K562 (cell line): ENCODE results near the gene SCUBE2. TPM values are rescaled to one million over a fixed set of nuclear protein-coding genes. Genes with fewer than 3 reads are reported as not detected.
"Not testable (repeated sequence)": the region's sequence is repeated elsewhere in the genome, so short reads cannot be mapped to it uniquely, and the experiment has no call there.

Experiments
- ATAC-seq: fragments of 200-7000 bp; cut with Tn5 transposase; 3 replicates; pipeline ENCODE4 v1.9.1; 2020; ENCODE audit warnings: moderate library complexity
- BruUV-seq: library from RNA; stranded (reverse); fragments of 400-500 nt; replicated peaks from 2 replicates; lab custom pipeline; 2021; lab: Mats Ljungman, UMichigan
- CTCF ChIA-PET: fragments of 300-600 bp; formaldehyde crosslinking; extraction: SDS; loops from one replicate; lab custom pipeline; 2021; ENCODE audit warnings: low intra/inter-chr PET ratio; lab: Yijun Ruan, JAX
- POLR2A ChIA-PET: fragments of 300-600, 350-650 bp; sonication (Branson Sonifier 250); formaldehyde crosslinking; extraction: SDS; loops from one replicate; lab custom pipeline; 2021; ENCODE audit warnings: antibody characterized with exemption, inconsistent platforms; lab: Yijun Ruan, JAX
- DNase-seq, 4 experiments: peaks; one replicate each; pipeline versions ENCODE4 v3.0.0 to v3.0.0-alpha.2; 2011 to 2018; ENCODE audit warnings: low spot score in 3 of 4, mixed read lengths in 3 of 4; ENCODE audit errors: extremely low read depth in 1 of 4
- FAIRE-seq: peaks from 2 replicates; lab custom pipeline; 2011; peaks lifted over from hg19 to GRCh38; lab: Jason Lieb, UNC
- H2AFZ ChIP-seq: 2 replicates; pipeline ENCODE4 v1.6.0; 2011; ENCODE audit warnings: low read depth, low read length, control low read depth, inconsistent platforms
- H3K27ac ChIP-seq: fragments of 200-600 bp; 3 replicates; pipeline ENCODE4 v1.8.0; 2011; ENCODE audit warnings: low read depth, mild to moderate bottlenecking, control low read depth, inconsistent platforms, low read length, moderate library complexity, mixed read lengths; ENCODE audit errors: extremely low read depth
- H3K27me3 ChIP-seq, 2 experiments: fragments of 300-600 bp in 1 of 2; 2 replicates in 1 of 2; 3 replicates in 1 of 2; pipeline versions ENCODE4 v1.6.0 to v1.8.0; 2011; ENCODE audit warnings: inconsistent platforms in 2 of 2, low read length in 2 of 2, mild to moderate bottlenecking in 1 of 2, mixed read lengths in 1 of 2, moderate library complexity in 1 of 2; ENCODE audit not compliant: control insufficient read depth in 2 of 2, insufficient read depth in 2 of 2
- H3K36me3 ChIP-seq: fragments of 300-600 bp; 3 replicates; pipeline ENCODE4 v1.8.0; 2011; ENCODE audit warnings: mild to moderate bottlenecking, low read length, inconsistent platforms; ENCODE audit not compliant: control insufficient read depth, insufficient read depth
- H3K4me1 ChIP-seq, 2 experiments: fragments of 200-600 bp in 1 of 2; replicated peaks in 1 of 2; 2 replicates in 1 of 2; 3 replicates in 1 of 2; pipeline versions ENCODE4 v1.5.1 to v1.8.0; 2011; ENCODE audit warnings: inconsistent platforms in 2 of 2, low read length in 2 of 2, mild to moderate bottlenecking in 1 of 2, mixed read lengths in 1 of 2, moderate library complexity in 1 of 2; ENCODE audit not compliant: control insufficient read depth in 2 of 2, insufficient read depth in 2 of 2
- H3K4me2 ChIP-seq: 2 replicates; pipeline ENCODE4 v1.6.1; 2011; ENCODE audit warnings: low read length, control low read depth, inconsistent platforms, mixed read lengths; ENCODE audit not compliant: insufficient read depth
- H3K4me3 ChIP-seq: fragments of 200-600 bp; sonication (generic), shearing (Covaris generic); 2 replicates; pipeline ENCODE4 v1.5.1; 2016; ENCODE audit warnings: control low read depth, inconsistent platforms
- H3K79me2 ChIP-seq: fragments of 200-600 bp; 3 replicates; pipeline ENCODE4 v1.8.0; 2011; ENCODE audit warnings: low read length, inconsistent platforms; ENCODE audit not compliant: control insufficient read depth, insufficient read depth
- H3K9ac ChIP-seq, 2 experiments: 2 replicates each; pipeline versions ENCODE4 v1.6.0 to v1.6.1; 2011; ENCODE audit warnings: low read depth in 2 of 2, low read length in 2 of 2, control low read depth in 1 of 2, inconsistent platforms in 1 of 2, mild to moderate bottlenecking in 1 of 2, mixed read lengths in 1 of 2; ENCODE audit not compliant: insufficient read depth in 1 of 2
- H3K9me1 ChIP-seq: one replicate; pipeline ENCODE4 v1.6.0; 2011; ENCODE audit warnings: inconsistent platforms, mild to moderate bottlenecking, low read length, moderate library complexity; ENCODE audit not compliant: control insufficient read depth, insufficient read depth
- H3K9me3 ChIP-seq: replicated peaks from 2 replicates; pipeline ENCODE4 v1.5.1; 2011; ENCODE audit warnings: low read depth, low read length, inconsistent platforms; ENCODE audit not compliant: control insufficient read depth, insufficient read depth
- H4K20me1 ChIP-seq: replicated peaks from 2 replicates; pipeline ENCODE4 v1.6.1; 2011; ENCODE audit warnings: low read length, inconsistent platforms, mixed read lengths; ENCODE audit not compliant: control insufficient read depth, insufficient read depth
- BCOR ChIP-seq: fragments of 450-650 bp; IDR thresholded peaks from 2 replicates; pipeline ENCODE4 v1.6.1; 2016
- CBFA2T2 ChIP-seq: fragments of 450-650 bp; conservative IDR thresholded peaks from 2 replicates; pipeline ENCODE4 v1.6.1; 2017; ENCODE audit warnings: mild to moderate bottlenecking
- CBFA2T3 ChIP-seq: fragments of 450-650 bp; IDR thresholded peaks from 2 replicates; pipeline ENCODE4 v1.6.1; 2017
- CBX1 ChIP-seq: sonication (generic); IDR thresholded peaks from 2 replicates; pipeline ENCODE4 v1.6.1; 2016; ENCODE audit warnings: antibody characterized with exemption, low read depth, mild to moderate bottlenecking
- FIP1L1 ChIP-seq: fragments of 200-400 bp; formaldehyde crosslinking; IDR thresholded peaks from 2 replicates; pipeline ENCODE4 v1.6.1; 2018; ENCODE audit warnings: mild to moderate bottlenecking, low read depth, low read length; ENCODE audit not compliant: poor library complexity, severe bottlenecking
- KDM1A ChIP-seq, 2 experiments: fragments of 450-650 bp; IDR thresholded peaks; 2 replicates each; pipeline ENCODE4 v1.6.1; 2016; ENCODE audit warnings: mild to moderate bottlenecking in 2 of 2
- RBM25 ChIP-seq: fragments of 200-400 bp; formaldehyde crosslinking; IDR thresholded peaks from 2 replicates; pipeline ENCODE4 v1.6.1; 2018; ENCODE audit warnings: low read length, low read depth, moderate library complexity; ENCODE audit not compliant: severe bottlenecking
- SMARCC2 ChIP-seq: fragments of 450-650 bp; IDR thresholded peaks from 2 replicates; pipeline ENCODE4 v1.6.1; 2017; ENCODE audit warnings: antibody characterized with exemption, moderate library complexity, mild to moderate bottlenecking, low read depth
- TRIM28 ChIP-seq: fragments of 450-650 bp; IDR thresholded peaks from 2 replicates; pipeline ENCODE4 v1.6.1; 2017
- ZNF146 ChIP-seq: IDR thresholded peaks from one replicate; pipeline ENCODE4 v1.6.1; 2018; ENCODE audit warnings: missing compliant biosample characterization; ENCODE audit not compliant: unreplicated experiment
- ZNF436 ChIP-seq: fragments of 250-450, 450-650 bp; sonication (Bioruptor Pico); formaldehyde crosslinking; IDR thresholded peaks from 2 replicates; pipeline ENCODE4 v1.7.0; 2020; ENCODE audit warnings: mild to moderate bottlenecking
- ZNF584 ChIP-seq: fragments of 200-800 bp; sonication (Bioruptor generic); IDR thresholded peaks from 2 replicates; pipeline ENCODE4 v1.6.1; 2016; ENCODE audit warnings: low read depth, mild to moderate bottlenecking, missing genetic modification characterization, missing compliant biosample characterization
- WGBS: fragments of 100-300 bp; shearing (Covaris generic); methylation state at CpG from one replicate; pipeline ENCODE4 v1.1.6; 2016; ENCODE audit warnings: low coverage, mixed read lengths; ENCODE audit not compliant: insufficient coverage; ENCODE audit errors: missing lambda C conversion rate; 5-methylcytosine and 5-hydroxymethylcytosine counted together
- in situ Hi-C: fragments of 300-500 bp; cut with MboI; formaldehyde crosslinking; loops from 4 replicates; pipeline ENCODE4 v1.15.0; 2018; ENCODE audit warnings: inconsistent platforms, mixed read lengths
- intact Hi-C: fragments of 100-400 bp; cut with micrococcal nuclease; formaldehyde crosslinking; loops from 2 replicates; pipeline ENCODE4 v1.14.2; 2022
- polyA plus RNA-seq, 8 experiments: library from polyadenylated mRNA; depleted of rRNA in 4 of 8; stranded (reverse) in 5 of 8; unstranded in 3 of 8; fragments of >200 nt; fragmentation: Nextera tagmentation in 2 of 8; fragmentation: Illumina TruSeq in 1 of 8; extraction: Ambion mirVana in 2 of 8; extraction: Trizol in 1 of 8; gene quantifications; 2 replicates each; pipeline versions ENCODE4 v1.2.1 to v1.2.3, GENCODE V29; 2011 to 2014; ENCODE audit warnings: inconsistent platforms in 1 of 8, missing spikeins in 1 of 8
- total RNA-seq, 7 experiments: library from RNA; depleted of rRNA in 6 of 7; stranded (reverse); fragments of >200 nt in 6 of 7; fragmentation: Illumina TruSeq in 2 of 7; extraction: Trizol in 2 of 7; gene quantifications; 2 replicates each; pipeline versions ENCODE4 v1.2.1 to v1.2.3, GENCODE V29; 2011 to 2021; ENCODE audit warnings: low replicate concordance in 1 of 7

Gene SCUBE2
- total and polyA plus RNA-seq, 9 of the 15 experiments (the other 6 are each of a cell fraction or from before 2014, with no cell fraction given), result 0.06 to 0.40 (median 0.07) TPM; not detected in 6

- ATAC-seq, H3K4me1 ChIP-seq, DNase-seq, FAIRE-seq, H3K9ac ChIP-seq, POLR2A ChIA-PET, H3K4me3 ChIP-seq, H4K20me1 ChIP-seq, intact Hi-C loops, CTCF ChIA-PET, H3K36me3 ChIP-seq, H3K27me3 ChIP-seq, H3K9me3 ChIP-seq, H2AFZ ChIP-seq, BruUV-seq, H3K27ac ChIP-seq, in situ Hi-C loops, H3K4me2 ChIP-seq, H3K9me1 ChIP-seq, H3K79me2 ChIP-seq: not testable (repeated sequence)
- TF ChIP-seq BCOR (peak; percentile 24; the same call in 1 of the 2 replicates), ZNF146 (CRISPR knock-in tag) (peak; percentile 73), KDM1A (IDR thresholded peaks at IDR 0.05) (0 out of 4 replicates have a peak, but pooled peaks of 1 of the 2 experiments have one; percentile 14)
- WGBS, result 0% methylated on average over 1 of the region's 1 CpG
Observed at GRCh38 chr11:9009538-9009937, 81.9 kb downstream of the SCUBE2 start.

GRCh38 chr11:9008661-9009060 lies 82.7 kb downstream of the SCUBE2 start:
- H3K4me3 ChIP-seq, result no peak overlapping the region
- H4K20me1 ChIP-seq, result no peaks in the 10 kb centered on the region; the same call in 1 of the 2 replicates
- no peak overlapping the region for H3K9ac ChIP-seq
- TF ChIP-seq FIP1L1 (no peak), CBFA2T2 (0 out of 2 replicates have a peak, but pooled peaks have one; percentile 16), RBM25 (no peak), SMARCC2 (no peak), CBFA2T3 (peak; percentile 38; the same call in 1 of the 2 replicates), CBX1 (no peak), ZNF584 (CRISPR knock-in tag) (no peak), TRIM28 (no peak), ZNF436 (CRISPR knock-in tag) (no peak)
- FAIRE-seq (no peak), DNase-seq (peak in 1 of 4 experiments; percentile 42), ATAC-seq (no peak)
- no peaks in the 10 kb centered on the region; a peak in 2 of 5 replicates for H3K27me3 ChIP-seq
- H3K79me2 ChIP-seq, result no peaks in the 10 kb centered on the region
- H3K4me2 ChIP-seq, result no peak overlapping the region
- intact Hi-C loops (no loop called here), in situ Hi-C loops (no loop called here)
- no peak overlapping the region for H3K27ac ChIP-seq
- POLR2A ChIA-PET, result interaction anchor here (0.9 kb wide), 1 partner anchor 11 kb away, joined by 3 read pairs; no protein-coding TSS in a partner anchor
- BruUV-seq, result no TSS peak
- no peaks in the 10 kb centered on the region for H3K9me3 ChIP-seq
- H3K4me1 ChIP-seq, result peaks cover 0 to 10% of the 10 kb centered on the region in 2 experiments; a peak in 2 of 5 replicates
- H3K9me1 ChIP-seq, result no peaks in the 10 kb centered on the region
- H2AFZ ChIP-seq, result no peak overlapping the region
- no peaks in the 10 kb centered on the region for H3K36me3 ChIP-seq
- CTCF ChIA-PET, result no interaction called here
- WGBS, result 0% methylated on average over 1 of the region's 1 CpG
